K562 (cell line): ENCODE results near the gene CALML6. TPM values are rescaled to one million over a fixed set of nuclear protein-coding genes. Genes with fewer than 3 reads are reported as not detected.
A peak's percentile ranks its signal among the peaks of the same experiment; 100 is the strongest.

Source experiments
- ATF1 ChIP-seq, 2 experiments: fragments of 450-650 bp in 1 of 2; IDR thresholded peaks; 2 replicates each; pipeline ENCODE4 v1.6.1; 2016; ENCODE audit warnings: missing compliant biosample characterization in 1 of 2, missing genetic modification characterization in 1 of 2
- BHLHE40 ChIP-seq: IDR thresholded peaks from 2 replicates; pipeline ENCODE4 v1.6.1; 2011; ENCODE audit warnings: low read length, improper control_type of control experiment
- GTF2E2 ChIP-seq: fragments of 200-800 bp; sonication (Bioruptor generic); IDR thresholded peaks from 2 replicates; pipeline ENCODE4 v1.6.1; 2016; ENCODE audit warnings: missing genetic modification characterization, missing compliant biosample characterization
- MGA ChIP-seq: fragments of 450-650 bp; IDR thresholded peaks from 2 replicates; pipeline ENCODE4 v1.6.1; 2016; ENCODE audit warnings: mild to moderate bottlenecking, moderate library complexity
- SMAD4 ChIP-seq: fragments of 250-450 bp; sonication (Bioruptor Pico); conservative IDR thresholded peaks from 2 replicates; pipeline ENCODE4 v1.8.0; 2021; ENCODE audit warnings: inconsistent platforms, mild to moderate bottlenecking, moderate library complexity
- SP1 ChIP-seq: sonication (generic); formaldehyde crosslinking; IDR thresholded peaks from 2 replicates; pipeline ENCODE4 v1.8.1; 2022; ENCODE audit warnings: mild to moderate bottlenecking, missing genetic modification reagents
- ZNF830 ChIP-seq: fragments of 250-450 bp; sonication (Bioruptor Pico); IDR thresholded peaks from 2 replicates; pipeline ENCODE4 v1.5.0; 2021; ENCODE audit warnings: mild to moderate bottlenecking
- polyA plus RNA-seq, 8 experiments: library from polyadenylated mRNA; depleted of rRNA in 4 of 8; stranded (reverse) in 5 of 8; unstranded in 3 of 8; fragments of >200 nt; fragmentation: Nextera tagmentation in 2 of 8; fragmentation: Illumina TruSeq in 1 of 8; extraction: Ambion mirVana in 2 of 8; extraction: Trizol in 1 of 8; gene quantifications; 2 replicates each; pipeline versions ENCODE4 v1.2.1 to v1.2.3, GENCODE V29; 2011 to 2014; ENCODE audit warnings: inconsistent platforms in 1 of 8, missing spikeins in 1 of 8
- total RNA-seq, 7 experiments: library from RNA; depleted of rRNA in 6 of 7; stranded (reverse); fragments of >200 nt in 6 of 7; fragmentation: Illumina TruSeq in 2 of 7; extraction: Trizol in 2 of 7; gene quantifications; 2 replicates each; pipeline versions ENCODE4 v1.2.1 to v1.2.3, GENCODE V29; 2011 to 2021; ENCODE audit warnings: low replicate concordance in 1 of 7
- TF ChIP-seq, protein P1 (sequence below): fragments of 200-800 bp; sonication (Bioruptor generic); IDR thresholded peaks from 2 replicates; pipeline ENCODE4 v1.6.1; 2017; ENCODE audit warnings: missing genetic modification characterization, missing compliant biosample characterization
- TF ChIP-seq, protein P2 (sequence below): fragments of 250-450 bp; sonication (Bioruptor Pico); IDR thresholded peaks from 2 replicates; pipeline ENCODE4 v1.8.0; 2021; ENCODE audit warnings: moderate library complexity, mild to moderate bottlenecking, inconsistent platforms
- TF ChIP-seq, protein P3 (sequence below): fragments of 450-650 bp; formaldehyde crosslinking; IDR thresholded peaks from 2 replicates; pipeline ENCODE4 v1.4.0; 2022; ENCODE audit warnings: mild to moderate bottlenecking, moderate library complexity
- TF ChIP-seq, protein P4 (sequence below): sonication (generic); formaldehyde crosslinking; IDR thresholded peaks from 2 replicates; pipeline ENCODE4 v1.8.1; 2022; ENCODE audit warnings: missing genetic modification reagents

CALML6 gene
- total and polyA plus RNA-seq, 9 of the 15 experiments (the other 6 are each of a cell fraction or from before 2014, with no cell fraction given) = 0.14 TPM; not detected in 8

DNA sequence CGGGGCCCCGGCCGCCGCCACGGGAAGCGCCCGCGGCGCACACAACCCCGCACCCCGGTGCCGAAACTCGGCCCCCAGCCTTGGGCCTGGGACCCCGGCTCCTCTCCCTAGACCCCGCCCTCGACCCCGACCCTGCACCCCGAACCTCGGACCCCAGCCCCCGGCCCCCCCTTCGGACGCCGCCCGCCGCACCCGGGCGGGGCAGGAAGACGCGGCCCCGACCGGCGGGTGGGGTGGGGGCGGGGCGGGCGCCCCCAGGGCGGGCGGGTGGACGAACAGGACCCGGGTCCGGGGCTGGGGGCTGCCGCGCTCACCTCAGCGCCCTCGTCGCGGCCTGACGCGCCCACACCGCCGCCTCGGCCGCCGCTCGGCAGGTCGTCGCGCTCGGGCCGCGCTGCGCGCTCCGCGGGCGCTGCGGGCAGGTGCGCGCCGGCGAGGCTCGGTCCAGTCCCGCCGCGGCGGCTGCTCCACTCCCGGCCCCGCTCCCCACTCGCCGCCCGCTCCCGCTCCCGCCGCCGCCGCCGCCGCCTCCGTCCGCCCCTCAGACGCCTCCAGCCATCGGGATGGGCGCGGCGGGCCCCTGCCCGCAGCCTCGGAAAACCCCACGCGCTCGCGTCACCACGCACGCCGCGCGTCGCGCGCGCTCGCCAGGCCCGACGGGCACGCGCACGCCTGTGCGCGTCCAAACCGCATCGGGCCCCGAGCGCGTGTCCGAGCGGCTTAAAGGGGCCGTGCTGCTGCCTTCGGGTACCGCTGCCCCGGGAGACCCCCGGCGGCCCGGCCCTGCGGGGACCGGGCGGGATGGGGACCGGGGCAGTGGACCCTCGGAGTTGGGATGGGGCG lies 24.3 kb upstream of the CALML6 start, which contains the start of gene GNB1 (continued):
- TF ChIP-seq, protein P1, sequence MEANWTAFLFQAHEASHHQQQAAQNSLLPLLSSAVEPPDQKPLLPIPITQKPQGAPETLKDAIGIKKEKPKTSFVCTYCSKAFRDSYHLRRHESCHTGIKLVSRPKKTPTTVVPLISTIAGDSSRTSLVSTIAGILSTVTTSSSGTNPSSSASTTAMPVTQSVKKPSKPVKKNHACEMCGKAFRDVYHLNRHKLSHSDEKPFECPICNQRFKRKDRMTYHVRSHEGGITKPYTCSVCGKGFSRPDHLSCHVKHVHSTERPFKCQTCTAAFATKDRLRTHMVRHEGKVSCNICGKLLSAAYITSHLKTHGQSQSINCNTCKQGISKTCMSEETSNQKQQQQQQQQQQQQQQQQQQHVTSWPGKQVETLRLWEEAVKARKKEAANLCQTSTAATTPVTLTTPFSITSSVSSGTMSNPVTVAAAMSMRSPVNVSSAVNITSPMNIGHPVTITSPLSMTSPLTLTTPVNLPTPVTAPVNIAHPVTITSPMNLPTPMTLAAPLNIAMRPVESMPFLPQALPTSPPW (CRISPR knock-in tag) = peak; percentile 91
- TF ChIP-seq, protein P2, sequence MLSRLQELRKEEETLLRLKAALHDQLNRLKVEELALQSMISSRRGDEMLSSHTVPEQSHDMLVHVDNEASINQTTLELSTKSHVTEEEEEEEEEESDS (CRISPR knock-in tag) = no peak
- TF ChIP-seq ZNF830 (CRISPR knock-in tag) (no peak), SP1 (CRISPR knock-in tag) (no peak), ATF1 (CRISPR knock-in tag; IDR thresholded peaks at IDR 0.05) (0 out of 2 replicates have a peak, but pooled peaks have one; percentile 11), ATF1 (tag; IDR thresholded peaks at IDR 0.05) (peak; percentile 92), GTF2E2 (tag) (no peak), BHLHE40 (peak; percentile 38; the same call in 1 of the 2 replicates), SMAD4 (CRISPR knock-in tag) (peak; percentile 92), MGA (no peak)
- TF ChIP-seq, protein P3, sequence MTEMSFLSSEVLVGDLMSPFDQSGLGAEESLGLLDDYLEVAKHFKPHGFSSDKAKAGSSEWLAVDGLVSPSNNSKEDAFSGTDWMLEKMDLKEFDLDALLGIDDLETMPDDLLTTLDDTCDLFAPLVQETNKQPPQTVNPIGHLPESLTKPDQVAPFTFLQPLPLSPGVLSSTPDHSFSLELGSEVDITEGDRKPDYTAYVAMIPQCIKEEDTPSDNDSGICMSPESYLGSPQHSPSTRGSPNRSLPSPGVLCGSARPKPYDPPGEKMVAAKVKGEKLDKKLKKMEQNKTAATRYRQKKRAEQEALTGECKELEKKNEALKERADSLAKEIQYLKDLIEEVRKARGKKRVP (CRISPR knock-in tag) = 0 out of 2 replicates have a peak, but pooled peaks have one; percentile 34
- TF ChIP-seq, protein P4, sequence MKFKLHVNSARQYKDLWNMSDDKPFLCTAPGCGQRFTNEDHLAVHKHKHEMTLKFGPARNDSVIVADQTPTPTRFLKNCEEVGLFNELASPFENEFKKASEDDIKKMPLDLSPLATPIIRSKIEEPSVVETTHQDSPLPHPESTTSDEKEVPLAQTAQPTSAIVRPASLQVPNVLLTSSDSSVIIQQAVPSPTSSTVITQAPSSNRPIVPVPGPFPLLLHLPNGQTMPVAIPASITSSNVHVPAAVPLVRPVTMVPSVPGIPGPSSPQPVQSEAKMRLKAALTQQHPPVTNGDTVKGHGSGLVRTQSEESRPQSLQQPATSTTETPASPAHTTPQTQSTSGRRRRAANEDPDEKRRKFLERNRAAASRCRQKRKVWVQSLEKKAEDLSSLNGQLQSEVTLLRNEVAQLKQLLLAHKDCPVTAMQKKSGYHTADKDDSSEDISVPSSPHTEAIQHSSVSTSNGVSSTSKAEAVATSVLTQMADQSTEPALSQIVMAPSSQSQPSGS (CRISPR knock-in tag) = no peak
